Kidney (tissue), 14 donors: ENCODE results near the gene OR10C1. TPM values are rescaled to one million over a fixed set of nuclear protein-coding genes. Genes with fewer than 3 reads are reported as not detected.

Experiments used
- DNase-seq, 5 donors: peaks; one replicate each; pipeline ENCODE4 v3.0.0-alpha.2; 2013 to 2020
- FAIRE-seq: peaks from 2 replicates; lab custom pipeline; 2012; peaks lifted over from hg19 to GRCh38; lab: Jason Lieb, UNC
- H3K27ac ChIP-seq, 2 donors: one replicate each; pipeline ENCODE4 v1.7.0; 2013; ENCODE audit warnings: low read depth in 2 of 2, low read length in 2 of 2, inconsistent platforms in 1 of 2
- H3K27me3 ChIP-seq: one replicate; pipeline ENCODE4 v1.7.1; 2013; ENCODE audit warnings: low read length, inconsistent platforms; ENCODE audit not compliant: control insufficient read depth, insufficient read depth
- H3K36me3 ChIP-seq, 3 donors: one replicate each; pipeline versions ENCODE4 v1.7.0 to v1.7.1; 2013; ENCODE audit warnings: low read length in 3 of 3, control low read depth in 1 of 3, inconsistent platforms in 1 of 3; ENCODE audit not compliant: insufficient read depth in 3 of 3, control insufficient read depth in 2 of 3
- H3K4me1 ChIP-seq, 3 donors: one replicate each; pipeline versions ENCODE4 v1.7.0 to v1.7.1; 2013; ENCODE audit warnings: low read length in 3 of 3, inconsistent platforms in 1 of 3, low read depth in 1 of 3; ENCODE audit not compliant: control insufficient read depth in 2 of 3, insufficient read depth in 2 of 3
- H3K4me3 ChIP-seq, 3 donors: one replicate each; pipeline versions ENCODE4 v1.7.0 to v1.8.1; 2013; ENCODE audit warnings: low read length in 3 of 3, control low read depth in 1 of 3, inconsistent platforms in 1 of 3
- H3K9ac ChIP-seq, 3 donors: one replicate each; pipeline versions ENCODE4 v1.7.0 to v1.7.1; 2013; ENCODE audit warnings: low read length in 3 of 3, control low read depth in 1 of 3, inconsistent platforms in 1 of 3
- H3K9me3 ChIP-seq, 3 donors: one replicate each; pipeline versions ENCODE4 v1.7.0 to v1.7.1; 2013; ENCODE audit warnings: low read length in 3 of 3, control low read depth in 1 of 3, inconsistent platforms in 1 of 3; ENCODE audit not compliant: control insufficient read depth in 2 of 3, insufficient read depth in 1 of 3
- intact Hi-C: fragments of 100-400 bp; cut with DNase I; formaldehyde crosslinking; loops from one replicate; pipeline ENCODE4 v1.11.1; 2022
- polyA plus RNA-seq: library from polyadenylated mRNA; stranded (reverse); fragments of 350-450 nt; fragmentation: Illumina TruSeq; extraction: RNeasy Lipid Tissue Mini Kit (QIAGEN cat#74804); gene quantifications from one replicate; pipeline ENCODE4 v1.2.3, GENCODE V29; 2014; ENCODE audit warnings: low read depth, low replicate concordance; ENCODE audit not compliant: insufficient read depth
- total RNA-seq: library from RNA; stranded (reverse); fragmentation: NEBNext Ultra II Directional; extraction: Animal tissue kit (Norgen Biotek cat#: 25700); gene quantifications from one replicate; pipeline ENCODE4 v1.2.1, GENCODE V29; 2021
- TF ChIP-seq, protein P1 (sequence below): IDR thresholded peaks from 3 replicates; pipeline ENCODE4 v1.5.1; 2012; ENCODE audit warnings: mild to moderate bottlenecking, moderate library complexity, borderline replicate concordance; ENCODE audit not compliant: insufficient read depth; ENCODE audit errors: extremely low read depth
- donor health status: control.
- donor health status: control.
- donor health status: control.
- donor health status: control.
- donor health status: control.
- donor health status: DM: yes; HTN: yes; CAD: no.
- donor health status: Normal renal cell carcinoma (clear cell type).

The OR10C1 gene
- total and polyA plus RNA-seq, 2 donors from 2014 or later, result not detected

DNA sequence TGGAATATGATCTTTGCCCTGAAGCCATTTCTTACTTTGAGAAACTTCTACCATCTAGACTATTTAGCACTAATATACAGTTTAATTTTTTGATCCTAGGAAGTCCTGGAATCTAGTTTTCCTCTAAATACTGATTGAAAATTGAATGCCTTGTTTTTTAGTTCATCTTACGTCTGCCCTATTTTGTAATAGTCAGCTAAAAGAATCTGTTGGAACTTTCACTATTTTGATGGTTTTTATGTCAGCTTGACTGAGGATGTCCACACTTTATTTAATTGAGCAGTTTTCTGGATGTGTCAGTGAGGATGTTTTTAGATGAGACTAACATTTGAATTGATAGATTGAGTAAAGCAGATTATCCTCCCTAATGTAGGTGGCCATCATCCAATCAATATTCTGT, 35.3 kb upstream of the OR10C1 start:
- H3K36me3 ChIP-seq, result no peaks in the 10 kb centered on the region
- H3K27ac ChIP-seq, result no peak overlapping the region
- intact Hi-C loops, result no loop called here
- H3K4me3 ChIP-seq, result no peak overlapping the region
- H3K4me1 ChIP-seq, result no peaks in the 10 kb centered on the region
- DNase-seq, result no peak
- H3K9me3 ChIP-seq, result no peaks in the 10 kb centered on the region
- H3K27me3 ChIP-seq, result no peaks in the 10 kb centered on the region
- no peak overlapping the region for H3K9ac ChIP-seq
- no peak for FAIRE-seq
- TF ChIP-seq, protein P1, sequence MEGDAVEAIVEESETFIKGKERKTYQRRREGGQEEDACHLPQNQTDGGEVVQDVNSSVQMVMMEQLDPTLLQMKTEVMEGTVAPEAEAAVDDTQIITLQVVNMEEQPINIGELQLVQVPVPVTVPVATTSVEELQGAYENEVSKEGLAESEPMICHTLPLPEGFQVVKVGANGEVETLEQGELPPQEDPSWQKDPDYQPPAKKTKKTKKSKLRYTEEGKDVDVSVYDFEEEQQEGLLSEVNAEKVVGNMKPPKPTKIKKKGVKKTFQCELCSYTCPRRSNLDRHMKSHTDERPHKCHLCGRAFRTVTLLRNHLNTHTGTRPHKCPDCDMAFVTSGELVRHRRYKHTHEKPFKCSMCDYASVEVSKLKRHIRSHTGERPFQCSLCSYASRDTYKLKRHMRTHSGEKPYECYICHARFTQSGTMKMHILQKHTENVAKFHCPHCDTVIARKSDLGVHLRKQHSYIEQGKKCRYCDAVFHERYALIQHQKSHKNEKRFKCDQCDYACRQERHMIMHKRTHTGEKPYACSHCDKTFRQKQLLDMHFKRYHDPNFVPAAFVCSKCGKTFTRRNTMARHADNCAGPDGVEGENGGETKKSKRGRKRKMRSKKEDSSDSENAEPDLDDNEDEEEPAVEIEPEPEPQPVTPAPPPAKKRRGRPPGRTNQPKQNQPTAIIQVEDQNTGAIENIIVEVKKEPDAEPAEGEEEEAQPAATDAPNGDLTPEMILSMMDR, result no peak

DNA sequence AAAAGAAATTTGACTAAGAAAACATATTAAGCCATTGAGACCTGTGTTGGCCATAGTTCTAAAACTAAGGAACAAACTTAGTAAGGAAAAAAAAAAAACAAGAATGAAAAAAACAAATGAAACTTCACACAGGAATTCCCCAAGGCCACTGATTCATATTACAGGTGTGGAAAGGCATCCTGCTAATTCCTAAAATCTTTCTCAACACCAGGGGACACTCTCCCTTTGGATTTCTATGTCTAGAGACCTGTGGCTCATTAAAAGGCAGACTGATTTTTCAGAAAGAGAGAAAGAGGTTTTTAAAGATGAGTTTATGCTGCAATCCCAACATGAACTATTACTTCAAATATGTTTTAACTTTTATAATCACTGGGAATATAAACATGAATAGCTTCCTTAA, 24.5 kb upstream of the OR10C1 start, which contains the start of gene OR12D1:
OR12D1 (plus strand) TSS at position 341 of the 400 bp plus-strand sequence.
- DNase-seq (peak in 2 of 5 donors; percentile 1 to 10), FAIRE-seq (no peak)
- H3K9me3 ChIP-seq, result peaks cover 0 to 4% (median 0%) of the 10 kb centered on the region in 3 donors
- no peak within 1 kb of the TSS for H3K9ac ChIP-seq
- intact Hi-C loops, result no loop called here
- no peaks in the 10 kb centered on the region for H3K36me3 ChIP-seq
- H3K27me3 ChIP-seq, result no peaks in the 10 kb centered on the region
- TF ChIP-seq, protein P1, result no peak
- no peak within 1 kb of the TSS for H3K4me3 ChIP-seq
- no peaks in the 10 kb centered on the region for H3K4me1 ChIP-seq
- no peak within 1 kb of the TSS for H3K27ac ChIP-seq

DNA sequence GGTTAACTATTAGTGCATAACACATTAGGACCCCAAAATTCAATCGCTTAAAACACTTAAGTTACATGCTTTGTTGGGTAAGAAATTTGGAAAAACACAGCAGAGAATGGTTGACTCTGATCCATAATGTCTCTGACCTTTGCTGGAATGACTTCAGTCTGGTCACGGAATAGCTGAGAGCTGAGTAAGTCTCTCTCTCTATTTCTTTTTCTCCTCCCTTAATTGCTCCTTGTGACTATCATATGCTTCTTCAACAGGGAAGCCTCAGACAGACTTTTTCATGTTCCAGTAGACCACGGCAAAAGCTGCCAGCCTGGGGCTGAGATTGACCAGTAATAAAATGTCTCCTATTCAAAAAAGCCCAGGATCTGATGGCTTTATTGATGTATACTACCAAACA, 19.6 kb upstream of the OR10C1 start:
- no peak for FAIRE-seq
- no peak for DNase-seq
- Histone ChIP-seq H3K27me3 (no peaks in the 10 kb centered on the region), H3K27ac (no peak overlapping the region), H3K9me3 (peaks cover 0 to 5% (median 0%) of the 10 kb centered on the region in 3 donors), H3K4me3 (no peak overlapping the region), H3K9ac (no peak overlapping the region), H3K36me3 (no peaks in the 10 kb centered on the region), H3K4me1 (no peaks in the 10 kb centered on the region)
- intact Hi-C loops, result no loop called here
- TF ChIP-seq, protein P1, result no peak

DNA sequence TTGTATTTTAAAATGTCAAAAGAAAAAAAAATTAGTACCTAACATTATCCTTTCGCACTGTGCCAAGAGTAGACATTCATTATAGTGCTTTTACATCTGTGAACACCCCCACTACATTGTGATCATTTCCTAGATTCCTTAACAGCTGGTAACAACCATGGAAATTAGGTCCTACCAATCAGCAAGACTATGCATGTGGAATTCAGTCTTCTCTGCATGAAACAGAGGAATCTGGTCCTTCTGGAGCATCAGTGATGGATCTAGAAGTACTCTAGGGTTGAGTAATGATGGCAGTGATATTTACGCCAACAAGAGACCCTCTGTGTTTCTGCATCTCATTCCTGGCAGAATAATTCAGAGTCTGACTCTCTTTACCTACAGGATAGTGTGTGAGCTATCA, 14.9 kb upstream of the OR10C1 start:
- no peak overlapping the region for H3K9ac ChIP-seq
- no peak overlapping the region for H3K27ac ChIP-seq
- no peaks in the 10 kb centered on the region for H3K4me1 ChIP-seq
- H3K4me3 ChIP-seq, result no peak overlapping the region
- intact Hi-C loops, result no loop called here
- FAIRE-seq, result no peak
- no peaks in the 10 kb centered on the region for H3K36me3 ChIP-seq
- TF ChIP-seq, protein P1, result no peak
- no peaks in the 10 kb centered on the region for H3K27me3 ChIP-seq
- no peak for DNase-seq
- H3K9me3 ChIP-seq, result peaks cover 0 to 5% (median 0%) of the 10 kb centered on the region in 3 donors
